GM18505 (cell line): ENCODE data around the gene SLC16A2.
"Not testable (repeated sequence)": the region's sequence is repeated elsewhere in the genome, so short reads cannot be mapped to it uniquely, and the experiment has no call there.

Experiments
- ATAC-seq: cut with Tn5 transposase; IDR thresholded peaks from one replicate; pipeline ENCODE4 v1.9.1; 2021; ENCODE audit not compliant: unreplicated experiment
- POLR2A ChIP-seq: IDR thresholded peaks from 4 replicates; pipeline ENCODE4 v1.6.1; 2011; ENCODE audit warnings: borderline replicate concordance; ENCODE audit not compliant: insufficient read depth, insufficient read length; ENCODE audit errors: extremely low read depth

Gene SLC16A2

GRCh38 chrX:74450803-74451449, 29.6 kb downstream of the SLC16A2 start:
- TF ChIP-seq POLR2A = no peak
- ATAC-seq = no peak

GRCh38 chrX:74451450-74452198, 30.3 kb downstream of the SLC16A2 start:
- no peak for ATAC-seq
- TF ChIP-seq POLR2A = no peak

GRCh38 chrX:74452199-74452481, 30.8 kb downstream of the SLC16A2 start:
- TF ChIP-seq POLR2A = no peak
- ATAC-seq = no peak

- no peak for ATAC-seq
- no peak for TF ChIP-seq POLR2A
Measured at GRCh38 chrX:74453178-74453577, 31.9 kb downstream of the SLC16A2 start.

GRCh38 chrX:74454233-74454632, 32.9 kb downstream of the SLC16A2 start:
- not testable (repeated sequence) for ATAC-seq

- no peak for ATAC-seq
- TF ChIP-seq POLR2A = no peak
Measured at GRCh38 chrX:74458736-74459135, 37.4 kb downstream of the SLC16A2 start.

GRCh38 chrX:74461384-74461783, 40.1 kb downstream of the SLC16A2 start:
- ATAC-seq = no peak
- TF ChIP-seq POLR2A = no peak

GRCh38 chrX:74464722-74465121, 43.4 kb downstream of the SLC16A2 start:
- no peak for ATAC-seq
- no peak for TF ChIP-seq POLR2A

GRCh38 chrX:74465424-74465823, 44.1 kb downstream of the SLC16A2 start:
- TF ChIP-seq POLR2A = no peak
- no peak for ATAC-seq

- ATAC-seq = no peak
- TF ChIP-seq POLR2A = no peak
Measured at GRCh38 chrX:74467656-74468055, 46.4 kb downstream of the SLC16A2 start.

- ATAC-seq = not testable (repeated sequence)
Measured at GRCh38 chrX:74473116-74473515, 51.8 kb downstream of the SLC16A2 start.

- TF ChIP-seq POLR2A = no peak
- no peak for ATAC-seq
Measured at GRCh38 chrX:74490247-74490646, 69.0 kb downstream of the SLC16A2 start.

- no peak for ATAC-seq
- no peak for TF ChIP-seq POLR2A
Measured at GRCh38 chrX:74492720-74493201, 71.5 kb downstream of the SLC16A2 start.

- no peak for TF ChIP-seq POLR2A
Measured at GRCh38 chrX:74493806-74494205, 72.5 kb downstream of the SLC16A2 start.

More at GRCh38 chrX:74493806-74494205, 72.5 kb downstream of the SLC16A2 start:
- ATAC-seq = no peak
